Measurements from ENCODE around the gene ATP13A3.

Gene ATP13A3

GRCh38 chr3:194387276-194387675 lies 99.5 kb downstream of the ATP13A3 start:
- no peak for DNase-seq

GRCh38 chr3:194386648-194387047 lies 100.2 kb downstream of the ATP13A3 start:
- DNase-seq = no peak

- DNase-seq = no peak
These were observed 100.7 kb downstream of the ATP13A3 start for GRCh38 chr3:194386066-194386465.

- DNase-seq = no peak
These were observed 102.2 kb downstream of the ATP13A3 start for GRCh38 chr3:194384569-194385001.

- no peak for DNase-seq
These were observed 102.6 kb downstream of the ATP13A3 start for GRCh38 chr3:194384156-194384555.

GRCh38 chr3:194383276-194383940 lies 103.4 kb downstream of the ATP13A3 start:
- no peak for DNase-seq

- DNase-seq = no peak
These were observed 103.9 kb downstream of the ATP13A3 start for GRCh38 chr3:194382892-194383223.

GRCh38 chr3:194382196-194382891 lies 104.5 kb downstream of the ATP13A3 start:
- DNase-seq = no peak

- DNase-seq = no peak
These were observed 105.3 kb downstream of the ATP13A3 start for GRCh38 chr3:194381460-194381875.

- no peak for DNase-seq
These were observed 106.5 kb downstream of the ATP13A3 start for GRCh38 chr3:194380326-194380725.

- DNase-seq = no peak
These were observed 107.2 kb downstream of the ATP13A3 start for GRCh38 chr3:194379651-194380050.

- no peak for DNase-seq
These were observed 107.6 kb downstream of the ATP13A3 start for GRCh38 chr3:194379231-194379630.

GRCh38 chr3:194377708-194378107 lies 109.1 kb downstream of the ATP13A3 start:
- no peak for DNase-seq

- no peak for DNase-seq
These were observed 110.6 kb downstream of the ATP13A3 start for GRCh38 chr3:194376241-194376560.

GRCh38 chr3:194375473-194376240 lies 111.1 kb downstream of the ATP13A3 start:
- no peak for DNase-seq

GRCh38 chr3:194374935-194375334 lies 111.9 kb downstream of the ATP13A3 start:
- DNase-seq = no peak

GRCh38 chr3:194373899-194374298 lies 112.9 kb downstream of the ATP13A3 start:
- no peak for DNase-seq

GRCh38 chr3:194373028-194373427 lies 113.8 kb downstream of the ATP13A3 start:
- no peak for DNase-seq

GRCh38 chr3:194370753-194371152 lies 116.0 kb downstream of the ATP13A3 start:
- no peak for DNase-seq

- DNase-seq = no peak
These were observed 117.1 kb downstream of the ATP13A3 start, which contains the start of gene LRRC15 for GRCh38 chr3:194369522-194370279. Gene LRRC15 (minus strand): TSS chr3:194369743. CDS start chr3:194361043, 8,700 bp downstream.

- DNase-seq = no peak
These were observed 117.9 kb downstream of the ATP13A3 start for GRCh38 chr3:194368918-194369317.

- DNase-seq = no peak
These were observed 118.6 kb downstream of the ATP13A3 start for GRCh38 chr3:194367992-194368841.
